Trophoblast cell (in vitro differentiated cells and primary cell): Measurements from ENCODE around the gene POLH. TPM values are rescaled to one million over a fixed set of nuclear protein-coding genes. Genes with fewer than 3 reads are reported as not detected.
"Not testable (repeated sequence)": the region's sequence is repeated elsewhere in the genome, so short reads cannot be mapped to it uniquely, and the experiment has no call there.

Source experiments
- DNase-seq, 2 donors: peaks; one replicate each; pipeline ENCODE4 v3.0.0-alpha.2; 2016
- H2AFZ ChIP-seq: 2 replicates; pipeline ENCODE4 v1.6.1; 2013; ENCODE audit warnings: low read length, moderate library complexity, mild to moderate bottlenecking; ENCODE audit not compliant: insufficient read depth, poor library complexity
- H2AK5ac ChIP-seq: 2 replicates; pipeline ENCODE4 v1.6.1; 2013; ENCODE audit warnings: mild to moderate bottlenecking, low read length
- H2BK120ac ChIP-seq: 2 replicates; pipeline ENCODE4 v1.6.1; 2013; ENCODE audit warnings: low read length, mild to moderate bottlenecking, moderate library complexity; ENCODE audit not compliant: insufficient read depth, poor library complexity
- H2BK12ac ChIP-seq: 2 replicates; pipeline ENCODE4 v1.6.1; 2013; ENCODE audit warnings: mild to moderate bottlenecking, low read length, moderate library complexity
- H2BK5ac ChIP-seq: 2 replicates; pipeline ENCODE4 v1.6.1; 2013; ENCODE audit warnings: low read length, low read depth, moderate library complexity, mild to moderate bottlenecking; ENCODE audit not compliant: poor library complexity
- H3K14ac ChIP-seq: 2 replicates; pipeline ENCODE4 v1.6.1; 2013; ENCODE audit warnings: mild to moderate bottlenecking, low read length
- H3K18ac ChIP-seq: 2 replicates; pipeline ENCODE4 v1.6.1; 2013; ENCODE audit warnings: mild to moderate bottlenecking, low read length
- H3K23ac ChIP-seq: 2 replicates; pipeline ENCODE4 v1.6.1; 2013; ENCODE audit warnings: low read length
- H3K27ac ChIP-seq: 2 replicates; pipeline ENCODE4 v1.5.1; 2013; ENCODE audit warnings: low read depth, mild to moderate bottlenecking, inconsistent platforms, low read length, moderate library complexity
- H3K27me3 ChIP-seq: 2 replicates; pipeline ENCODE4 v1.6.1; 2013; ENCODE audit warnings: inconsistent platforms, mild to moderate bottlenecking, low read length, moderate library complexity; ENCODE audit not compliant: insufficient read depth
- H3K36me3 ChIP-seq, 2 experiments: 1 replicate in 1 of 2; 2 replicates in 1 of 2; pipeline ENCODE4 v1.6.1; 2013; ENCODE audit warnings: low read length in 2 of 2, mild to moderate bottlenecking in 2 of 2, moderate library complexity in 1 of 2; ENCODE audit not compliant: insufficient read depth in 2 of 2, control insufficient read depth in 1 of 2
- H3K4ac ChIP-seq: 2 replicates; pipeline ENCODE4 v1.6.1; 2013; ENCODE audit warnings: low read depth, mild to moderate bottlenecking, low read length, moderate library complexity
- H3K4me1 ChIP-seq, 2 experiments: 1 replicate in 1 of 2; 2 replicates in 1 of 2; pipeline ENCODE4 v1.6.1; 2013; ENCODE audit warnings: low read length in 2 of 2, mild to moderate bottlenecking in 2 of 2, moderate library complexity in 1 of 2; ENCODE audit not compliant: insufficient read depth in 2 of 2, control insufficient read depth in 1 of 2
- H3K4me2 ChIP-seq: 2 replicates; pipeline ENCODE4 v1.6.1; 2013; ENCODE audit warnings: inconsistent platforms, mild to moderate bottlenecking, low read length, moderate library complexity
- H3K4me3 ChIP-seq: 2 replicates; pipeline ENCODE4 v1.5.1; 2013; ENCODE audit warnings: mild to moderate bottlenecking, low read depth, low read length, inconsistent platforms
- H3K79me1 ChIP-seq: one replicate; pipeline ENCODE4 v1.6.1; 2013; ENCODE audit warnings: low read length
- H3K79me2 ChIP-seq: 2 replicates; pipeline ENCODE4 v1.6.1; 2013; ENCODE audit warnings: low read length, mild to moderate bottlenecking; ENCODE audit not compliant: control insufficient read depth, insufficient read depth, poor library complexity
- H3K9ac ChIP-seq: 2 replicates; pipeline ENCODE4 v1.6.1; 2013; ENCODE audit warnings: mild to moderate bottlenecking, low read length
- H3K9me3 ChIP-seq: 2 replicates; pipeline ENCODE4 v1.6.1; 2013; ENCODE audit warnings: low read depth, mild to moderate bottlenecking, control low read depth, inconsistent platforms, low read length; ENCODE audit not compliant: insufficient read depth
- H4K12ac ChIP-seq: 2 replicates; pipeline ENCODE4 v1.6.1; 2013; ENCODE audit warnings: low read depth, mild to moderate bottlenecking, low read length, moderate library complexity
- H4K8ac ChIP-seq: 2 replicates; pipeline ENCODE4 v1.6.1; 2013; ENCODE audit warnings: low read depth, mild to moderate bottlenecking, low read length, moderate library complexity
- H4K91ac ChIP-seq: one replicate; pipeline ENCODE4 v1.6.1; 2013; ENCODE audit warnings: low read depth, mild to moderate bottlenecking, low read length, moderate library complexity
- WGBS: extraction: QIAGEN DNeasy Blood & Tissue Kit; methylation state at CpG from one replicate; pipeline ENCODE4 v1.1.7; 2013; ENCODE audit warnings: missing lambda C conversion rate; ENCODE audit not compliant: insufficient read length, insufficient coverage; ENCODE audit errors: extremely low coverage; 5-methylcytosine and 5-hydroxymethylcytosine counted together
- polyA plus RNA-seq: library from polyadenylated mRNA; stranded (reverse); fragments of 200-250 nt; gene quantifications from 2 replicates; pipeline ENCODE4 v1.2.3, GENCODE V29; 2013

The POLH gene
- polyA plus RNA-seq: 11.2 and 12.6 TPM in 2 replicates

DNA sequence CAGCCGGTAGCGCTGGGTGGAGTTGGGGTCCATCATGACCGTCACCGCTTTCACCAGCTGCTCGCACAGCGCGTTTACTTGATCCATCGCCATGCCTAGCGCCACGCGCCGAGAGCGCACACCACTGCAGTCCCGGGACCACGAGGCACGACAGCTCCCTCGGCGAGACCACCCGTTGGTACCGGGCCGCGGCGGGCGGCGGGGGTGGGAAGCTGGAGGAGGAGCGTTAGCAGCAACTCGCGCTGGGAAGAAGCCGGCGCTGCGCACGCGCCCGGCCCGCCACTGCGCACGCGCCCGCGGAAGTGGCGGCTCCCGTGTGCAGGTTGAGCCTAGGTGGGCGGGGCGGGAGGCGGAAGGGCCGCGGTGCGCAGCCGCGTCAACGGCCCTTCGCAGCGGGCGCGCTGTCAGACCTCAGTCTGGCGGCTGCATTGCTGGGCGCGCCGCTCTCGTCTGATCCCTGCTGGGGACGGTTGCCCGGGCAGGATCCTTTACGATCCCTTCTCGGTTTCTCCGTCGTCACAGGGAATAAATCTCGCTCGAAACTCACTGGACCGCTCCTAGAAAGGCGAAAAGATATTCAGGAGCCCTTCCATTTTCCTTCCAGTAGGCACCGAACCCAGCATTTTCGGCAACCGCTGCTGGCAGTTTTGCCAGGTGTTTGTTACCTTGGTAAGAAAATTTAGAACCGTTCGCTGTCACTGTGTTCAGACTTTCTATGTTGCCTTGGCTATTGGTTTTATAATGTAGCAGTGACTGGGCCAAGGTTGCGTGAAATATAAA is at the start of gene POLH, which contains the start of gene XPO5:
Gene POLH, plus strand, starts transcription at position 414 of the 780 bp plus-strand sequence. CDS start 6,135 bp downstream, outside the sequence.
Gene XPO5, minus strand, starts transcription at position 267 of the 780 bp plus-strand sequence. Its CDS starts 174 bp downstream, at position 93.
- no peak within 1 kb of the TSS for H2BK12ac ChIP-seq
- H3K18ac ChIP-seq: peak within 1 kb of the TSS; percentile 67
- H3K4ac ChIP-seq: peak within 1 kb of the TSS; percentile 77
- H3K36me3 ChIP-seq: peaks cover 6 to 8% of the 10 kb centered on the region in 2 experiments
- peak within 1 kb of the TSS; percentile 87 for H3K14ac ChIP-seq
- H2BK120ac ChIP-seq: peak within 1 kb of the TSS; percentile 48
- H3K9ac ChIP-seq: peak within 1 kb of the TSS; percentile 97
- H4K12ac ChIP-seq: peak within 1 kb of the TSS; percentile 45
- peaks cover 8% of the 10 kb centered on the region for H3K79me1 ChIP-seq
- peaks cover 0 to 3% of the 10 kb centered on the region in 2 experiments for H3K4me1 ChIP-seq
- peak; percentile 96 to 97 for DNase-seq
- H3K9me3 ChIP-seq: no peaks in the 10 kb centered on the region
- peaks cover 16% of the 10 kb centered on the region for H3K79me2 ChIP-seq
- H3K27ac ChIP-seq: peak within 1 kb of the TSS; percentile 80
- H3K4me3 ChIP-seq: peak within 1 kb of the TSS; percentile 99
- peak within 1 kb of the TSS; percentile 89 for H2AFZ ChIP-seq
- peak within 1 kb of the TSS; percentile 59 for H3K23ac ChIP-seq
- H2AK5ac ChIP-seq: peak within 1 kb of the TSS; percentile 2
- peak within 1 kb of the TSS; percentile 94 for H3K4me2 ChIP-seq
- H2BK5ac ChIP-seq: peak within 1 kb of the TSS; percentile 79
- no CpG with 5 or more reads among the region's 76 CpGs for WGBS
- H4K91ac ChIP-seq: peak within 1 kb of the TSS; percentile 74
- H4K8ac ChIP-seq: peak within 1 kb of the TSS; percentile 56
- no peaks in the 10 kb centered on the region for H3K27me3 ChIP-seq

DNA sequence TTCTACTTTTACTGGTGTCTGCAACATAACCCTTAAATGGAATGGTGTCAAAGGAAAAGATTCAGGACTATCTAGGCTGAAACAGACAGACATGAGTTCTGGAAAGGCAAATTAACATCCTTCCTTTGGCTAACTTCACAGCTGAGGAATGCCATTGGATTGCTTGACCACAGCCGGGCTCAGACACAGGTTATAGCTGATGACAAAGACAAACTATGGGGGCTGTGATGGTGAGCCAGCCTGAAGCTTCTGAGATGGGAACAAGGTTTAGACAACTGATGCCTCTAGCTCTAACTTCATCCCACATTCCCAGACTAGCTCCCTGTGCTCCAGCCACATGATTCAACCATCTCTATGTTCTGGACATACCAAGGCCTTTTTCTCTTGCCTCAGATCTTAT is 43.8 kb upstream of the POLH start:
- Histone ChIP-seq H3K27ac (no peak overlapping the region), H3K79me1 (no peaks in the 10 kb centered on the region), H3K14ac (no peak overlapping the region), H3K18ac (no peak overlapping the region), H3K9ac (no peak overlapping the region), H4K91ac (no peak overlapping the region), H2BK5ac (no peak overlapping the region), H2AFZ (no peak overlapping the region), H3K36me3 (peaks cover 14 to 32% of the 10 kb centered on the region in 2 experiments), H3K23ac (no peak overlapping the region), H3K4ac (no peak overlapping the region), H2BK120ac (no peak overlapping the region), H4K12ac (no peak overlapping the region), H3K4me3 (no peak overlapping the region), H2AK5ac (no peak overlapping the region), H4K8ac (no peak overlapping the region), H3K9me3 (no peaks in the 10 kb centered on the region), H3K79me2 (no peaks in the 10 kb centered on the region), H3K4me2 (no peak overlapping the region), H3K27me3 (no peaks in the 10 kb centered on the region), H2BK12ac (no peak overlapping the region), H3K4me1 (peaks cover 0 to 5% of the 10 kb centered on the region in 2 experiments)
- DNase-seq: no peak
- no CpG with 5 or more reads among the region's 1 CpG for WGBS

DNA sequence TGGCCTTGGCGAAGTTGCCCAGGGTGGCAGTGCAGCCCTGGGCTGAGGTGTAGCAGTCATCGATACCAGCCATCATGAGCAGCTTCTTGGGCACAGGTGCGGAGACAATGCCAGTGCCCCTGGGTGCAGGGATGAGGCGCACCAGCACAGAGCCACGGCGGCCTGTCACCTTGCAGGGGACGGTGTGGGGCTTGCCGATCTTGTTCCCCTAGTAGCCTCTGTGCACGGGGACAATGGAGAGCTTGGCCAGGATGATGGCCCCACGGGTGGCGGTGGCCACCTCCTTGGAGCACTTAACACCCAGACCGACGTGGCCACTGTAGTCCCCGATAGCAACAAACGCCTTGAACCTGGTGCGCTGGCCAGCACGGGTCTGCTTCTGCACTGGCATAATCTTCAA is 37.0 kb upstream of the POLH start:
- H2AK5ac ChIP-seq, H2BK5ac ChIP-seq, H3K14ac ChIP-seq, H3K23ac ChIP-seq, H3K18ac ChIP-seq, H3K27ac ChIP-seq, H3K79me2 ChIP-seq, H3K4me3 ChIP-seq, H4K12ac ChIP-seq, H3K27me3 ChIP-seq, H2BK120ac ChIP-seq, H3K4me2 ChIP-seq, H3K9me3 ChIP-seq, DNase-seq, H3K79me1 ChIP-seq, H3K9ac ChIP-seq, H2AFZ ChIP-seq, H2BK12ac ChIP-seq, H4K91ac ChIP-seq, H4K8ac ChIP-seq, H3K4me1 ChIP-seq, H3K4ac ChIP-seq: not testable (repeated sequence)
- WGBS: no CpG with 5 or more reads among the region's 17 CpGs
- H3K36me3 ChIP-seq: peaks cover 15 to 26% of the 10 kb centered on the region in 2 experiments

DNA sequence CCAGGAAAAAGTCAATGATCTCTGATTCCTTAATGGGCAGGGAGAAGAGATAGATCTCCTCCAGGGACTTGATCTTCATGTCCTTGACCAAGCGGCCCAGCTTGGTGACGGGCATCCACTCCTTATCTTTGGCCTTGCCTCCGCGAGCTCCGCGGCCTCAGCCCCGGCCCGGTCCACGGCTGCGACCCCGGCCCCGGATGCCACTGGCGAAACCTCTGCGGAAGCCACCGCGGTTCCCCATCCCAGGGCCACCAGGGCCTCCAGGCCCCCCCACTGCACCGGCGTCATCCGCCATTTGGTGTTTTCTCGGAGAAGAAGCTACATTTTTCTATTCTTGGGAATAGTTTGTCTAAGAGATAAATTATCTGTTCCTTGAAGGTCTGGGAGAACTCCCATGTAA is 36.6 kb upstream of the POLH start:
- H3K14ac ChIP-seq, H3K27me3 ChIP-seq, H3K9me3 ChIP-seq, H3K79me2 ChIP-seq, DNase-seq, H4K91ac ChIP-seq, H2BK12ac ChIP-seq, H3K4ac ChIP-seq, H3K23ac ChIP-seq, H3K4me1 ChIP-seq, H3K9ac ChIP-seq, H3K18ac ChIP-seq, H4K12ac ChIP-seq, H2BK5ac ChIP-seq, H3K79me1 ChIP-seq, H2AK5ac ChIP-seq, H2AFZ ChIP-seq, H2BK120ac ChIP-seq, H4K8ac ChIP-seq, H3K4me3 ChIP-seq, H3K4me2 ChIP-seq, H3K27ac ChIP-seq: not testable (repeated sequence)
- no CpG with 5 or more reads among the region's 20 CpGs for WGBS
- H3K36me3 ChIP-seq: peaks cover 15 to 27% of the 10 kb centered on the region in 2 experiments
